ENCODE measurements around the gene AFG3L2.

Gene AFG3L2

DNA sequence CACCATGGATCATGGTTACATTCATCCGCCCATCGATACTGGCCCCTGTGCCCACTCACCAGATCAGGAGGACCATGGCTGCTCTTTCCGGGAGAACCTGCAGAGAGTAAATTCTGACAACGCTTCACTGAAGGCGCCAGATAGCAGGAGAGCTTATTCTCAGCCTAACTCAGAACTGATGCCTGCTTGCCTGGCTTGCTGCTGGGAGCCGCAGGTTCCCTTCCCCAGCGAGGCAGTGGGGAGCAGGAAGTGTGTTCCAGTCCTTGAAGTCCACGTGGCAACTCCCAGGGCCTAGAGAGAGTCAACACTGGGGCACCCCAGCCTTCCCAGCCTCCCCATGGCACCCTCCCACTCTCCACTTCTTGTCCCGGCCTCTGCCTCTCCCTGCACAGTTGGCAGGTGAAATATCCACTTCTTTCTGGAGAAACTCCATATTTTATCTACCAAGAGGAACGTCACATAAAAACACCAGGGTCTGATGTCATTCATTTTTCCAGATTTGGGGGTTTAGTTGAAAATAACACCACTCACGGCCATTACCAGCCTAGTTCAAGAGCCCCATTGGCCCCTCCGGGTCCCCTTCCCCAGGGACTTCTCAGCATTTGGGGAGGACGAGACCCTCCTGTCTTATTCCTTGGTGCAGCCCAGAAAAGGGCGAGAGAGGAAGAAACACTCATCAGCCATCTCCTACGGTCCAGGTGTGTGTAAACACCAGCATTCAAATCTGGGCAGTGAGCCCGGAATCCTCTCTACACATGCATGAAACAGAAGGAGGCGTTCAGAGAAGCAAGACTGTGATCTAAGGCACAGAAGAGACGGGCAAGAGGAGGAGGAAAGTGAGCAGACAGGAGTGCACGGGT lies 72.4 kb downstream of the AFG3L2 start:
- no peak for DNase-seq
- in situ Hi-C loops (cut with HindIII; ENCODE audit: low pct_ligation_motif_present, low sequenced_read_pairs), result no loop called here
- TF ChIP-seq, protein P1, sequence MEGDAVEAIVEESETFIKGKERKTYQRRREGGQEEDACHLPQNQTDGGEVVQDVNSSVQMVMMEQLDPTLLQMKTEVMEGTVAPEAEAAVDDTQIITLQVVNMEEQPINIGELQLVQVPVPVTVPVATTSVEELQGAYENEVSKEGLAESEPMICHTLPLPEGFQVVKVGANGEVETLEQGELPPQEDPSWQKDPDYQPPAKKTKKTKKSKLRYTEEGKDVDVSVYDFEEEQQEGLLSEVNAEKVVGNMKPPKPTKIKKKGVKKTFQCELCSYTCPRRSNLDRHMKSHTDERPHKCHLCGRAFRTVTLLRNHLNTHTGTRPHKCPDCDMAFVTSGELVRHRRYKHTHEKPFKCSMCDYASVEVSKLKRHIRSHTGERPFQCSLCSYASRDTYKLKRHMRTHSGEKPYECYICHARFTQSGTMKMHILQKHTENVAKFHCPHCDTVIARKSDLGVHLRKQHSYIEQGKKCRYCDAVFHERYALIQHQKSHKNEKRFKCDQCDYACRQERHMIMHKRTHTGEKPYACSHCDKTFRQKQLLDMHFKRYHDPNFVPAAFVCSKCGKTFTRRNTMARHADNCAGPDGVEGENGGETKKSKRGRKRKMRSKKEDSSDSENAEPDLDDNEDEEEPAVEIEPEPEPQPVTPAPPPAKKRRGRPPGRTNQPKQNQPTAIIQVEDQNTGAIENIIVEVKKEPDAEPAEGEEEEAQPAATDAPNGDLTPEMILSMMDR (IDR thresholded peaks at IDR 0.05; ENCODE audit: low read depth, low read length, missing control alignments), result no peak
- Histone ChIP-seq H3K4me3 (ENCODE audit: low read depth, low read length) (no peak overlapping the region), H3K36me3 (replicated peaks) (peaks cover 13% of the 10 kb centered on the region), H3K27ac (no peak overlapping the region), H3K27me3 (replicated peaks) (no peaks in the 10 kb centered on the region)

DNA sequence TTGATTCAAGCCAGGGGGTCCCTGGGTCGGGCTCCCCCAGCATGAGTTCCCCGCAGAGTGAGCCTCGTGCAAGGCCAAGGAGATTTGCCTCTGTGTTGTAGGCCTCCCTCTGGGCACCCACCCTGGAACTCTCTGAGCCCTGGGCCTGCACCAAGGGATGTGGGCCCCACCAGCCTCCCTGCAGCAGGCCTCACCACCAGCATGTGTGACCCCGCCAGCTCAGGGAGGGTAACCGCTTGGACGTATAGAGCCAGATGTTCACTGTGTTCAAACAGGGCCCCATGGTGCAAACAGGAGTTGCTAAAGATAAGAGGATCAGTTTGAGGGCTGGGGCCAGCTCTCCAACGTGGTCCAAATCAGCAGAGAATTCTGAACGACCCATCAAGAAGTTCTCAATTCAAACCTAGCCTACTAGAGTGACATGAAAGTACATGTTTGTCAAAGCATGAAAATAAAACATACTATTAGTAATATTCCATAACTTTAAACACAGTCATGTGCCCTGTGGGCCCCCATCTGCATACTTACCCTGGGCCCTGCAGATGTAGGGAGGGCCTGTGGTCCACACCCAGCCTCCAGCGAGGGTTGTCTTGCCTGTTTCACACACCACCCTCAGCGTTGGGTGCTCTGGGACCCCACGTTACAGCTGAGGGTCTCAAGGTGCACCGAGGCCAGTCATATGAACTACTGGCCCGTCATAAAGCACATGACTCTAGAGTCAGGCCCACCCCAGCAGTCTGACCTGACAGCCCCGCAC lies 74.5 kb downstream of the AFG3L2 start:
- TF ChIP-seq, protein P1 (IDR thresholded peaks at IDR 0.05; ENCODE audit: low read depth, low read length, missing control alignments), result no peak
- in situ Hi-C loops (cut with HindIII; ENCODE audit: low pct_ligation_motif_present, low sequenced_read_pairs), result no loop called here

DNA sequence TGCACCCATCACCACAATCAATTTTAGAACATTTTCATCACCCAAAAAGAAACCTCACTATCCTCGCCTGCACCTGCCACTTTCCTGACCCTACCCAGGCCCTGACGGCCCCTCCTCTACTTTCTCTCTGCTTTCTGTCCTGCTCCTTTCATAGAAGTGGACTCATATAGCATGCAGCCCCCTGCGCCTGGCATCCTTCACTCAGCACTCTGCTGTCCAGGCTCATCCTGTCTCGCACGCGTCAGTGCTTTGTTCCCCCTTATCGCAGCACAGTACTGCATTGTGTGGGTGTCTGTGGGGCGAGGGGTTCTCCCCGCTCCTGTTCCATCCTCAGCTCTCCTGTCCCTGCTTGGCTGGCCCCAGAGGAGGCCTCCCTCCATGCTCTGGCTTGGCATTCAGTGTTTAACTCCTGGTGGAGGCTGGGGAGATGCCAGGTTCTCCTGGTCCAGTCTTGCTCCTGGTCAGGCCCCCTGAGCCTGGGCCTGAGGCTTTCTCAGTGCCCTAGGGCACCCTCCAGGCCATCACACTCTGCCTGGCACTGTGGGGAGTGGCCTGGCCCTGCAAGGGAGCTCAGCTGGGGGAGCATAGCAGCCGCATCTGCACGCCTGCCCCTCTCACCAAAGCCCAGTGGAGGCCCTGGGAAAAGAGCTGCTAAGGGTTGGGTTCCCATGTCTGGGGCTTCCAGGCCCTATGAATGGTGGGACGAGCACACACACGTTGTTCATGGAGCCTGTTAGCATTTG lies 75.6 kb downstream of the AFG3L2 start:
- Histone ChIP-seq H3K36me3 (replicated peaks) (no peaks in the 10 kb centered on the region), H3K4me3 (ENCODE audit: low read depth, low read length) (no peak overlapping the region), H3K27me3 (replicated peaks) (no peaks in the 10 kb centered on the region), H3K27ac (no peak overlapping the region)
- in situ Hi-C loops (cut with HindIII; ENCODE audit: low pct_ligation_motif_present, low sequenced_read_pairs), result no loop called here
- no peak for DNase-seq
- TF ChIP-seq, protein P1 (IDR thresholded peaks at IDR 0.05; ENCODE audit: low read depth, low read length, missing control alignments), result no peak

More for the DNA sequence above, 74.5 kb downstream of the AFG3L2 start:
- Histone ChIP-seq H3K36me3 (replicated peaks) (no peaks in the 10 kb centered on the region), H3K27me3 (replicated peaks) (no peaks in the 10 kb centered on the region), H3K4me3 (ENCODE audit: low read depth, low read length) (no peak overlapping the region), H3K27ac (no peak overlapping the region)
- no peak for DNase-seq

DNA sequence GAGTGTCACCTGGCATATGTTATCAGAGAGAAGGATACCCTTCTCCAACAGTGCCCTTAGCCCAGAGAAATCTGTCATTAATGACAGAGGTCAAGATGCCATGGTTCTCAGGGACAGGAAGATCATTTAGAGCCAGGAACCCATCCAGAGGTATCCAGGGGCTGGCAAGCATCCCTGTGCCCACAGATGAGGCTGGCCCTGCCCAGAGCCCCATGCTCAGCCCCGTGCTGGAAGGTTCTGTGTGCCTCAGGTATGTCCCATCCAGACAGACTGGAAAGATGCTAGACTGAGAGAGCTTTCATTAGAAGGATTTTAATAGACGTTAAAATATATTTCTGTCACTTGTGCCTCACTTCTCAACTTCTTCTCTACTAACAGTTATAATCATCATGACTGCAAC lies 77.2 kb downstream of the AFG3L2 start:
- H3K4me3 ChIP-seq (ENCODE audit: low read depth, low read length), result no peak overlapping the region
- no peak overlapping the region for H3K27ac ChIP-seq
- TF ChIP-seq, protein P1 (IDR thresholded peaks at IDR 0.05; ENCODE audit: low read depth, low read length, missing control alignments), result no peak
- H3K36me3 ChIP-seq (replicated peaks), result no peaks in the 10 kb centered on the region
- no peaks in the 10 kb centered on the region for H3K27me3 ChIP-seq (replicated peaks)
- in situ Hi-C loops (cut with HindIII; ENCODE audit: low pct_ligation_motif_present, low sequenced_read_pairs), result loop anchor here (10.0 kb wide), 1 partner anchor 55 kb away; no protein-coding TSS in a partner anchor
- no peak for DNase-seq

DNA sequence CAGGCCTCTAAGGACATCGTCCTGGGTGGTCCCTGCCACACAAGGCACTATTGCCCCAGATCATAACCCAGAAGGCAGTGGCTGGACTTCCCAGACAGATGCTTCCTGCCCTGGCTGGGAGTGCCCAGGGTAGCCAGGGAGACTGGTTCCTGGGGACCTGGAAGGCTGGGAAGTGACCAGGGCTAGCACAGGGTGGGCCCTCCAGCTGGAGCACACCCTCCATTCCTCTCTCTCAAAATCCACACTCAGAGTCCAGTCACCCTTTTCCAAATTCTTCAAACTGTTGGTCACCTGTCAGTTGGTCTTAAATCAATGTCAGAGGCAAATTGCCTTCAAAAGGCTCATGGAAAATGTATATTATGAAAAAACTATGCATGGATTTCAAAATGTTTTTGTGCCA lies 80.6 kb downstream of the AFG3L2 start:
- H3K27ac ChIP-seq, result peak overlapping the region; percentile 71
- DNase-seq, result no peak
- no peak overlapping the region for H3K4me3 ChIP-seq (ENCODE audit: low read depth, low read length)
- no peaks in the 10 kb centered on the region for H3K36me3 ChIP-seq (replicated peaks)
- in situ Hi-C loops (cut with HindIII; ENCODE audit: low pct_ligation_motif_present, low sequenced_read_pairs), result loop anchor here (10.0 kb wide), 1 partner anchor 52 kb away; no protein-coding TSS in a partner anchor
- H3K27me3 ChIP-seq (replicated peaks), result no peaks in the 10 kb centered on the region
- TF ChIP-seq, protein P1 (IDR thresholded peaks at IDR 0.05; ENCODE audit: low read depth, low read length, missing control alignments), result no peak

Measured in brain microvascular endothelial cell (primary cell).